ENCODE results near the gene DDX49.

DNA sequence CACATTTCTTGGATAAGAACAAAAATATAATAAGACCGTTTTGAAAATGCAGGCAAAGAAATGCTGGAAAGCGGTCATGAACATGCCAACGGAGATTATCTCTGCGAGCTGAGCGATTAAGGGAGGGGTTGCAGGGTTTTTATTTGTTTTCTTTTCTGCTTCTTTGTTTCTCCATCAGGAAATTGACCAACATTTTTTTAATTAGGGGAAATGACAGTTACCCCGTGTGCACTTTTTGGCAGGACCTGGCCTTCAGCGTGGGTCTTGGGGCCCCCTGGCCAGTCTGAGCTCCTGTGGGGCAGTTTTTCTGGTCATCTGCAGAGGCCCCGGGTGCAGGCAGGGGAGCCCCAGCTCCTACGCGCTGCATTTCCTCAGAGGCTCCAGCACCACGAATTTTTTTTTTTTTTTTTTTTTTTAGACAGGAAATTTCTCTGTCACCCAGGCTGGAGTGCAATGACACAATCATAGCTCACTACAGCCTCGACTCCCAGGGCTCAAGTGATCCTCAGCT, 52.8 kb downstream of the DDX49 start:
- TF ChIP-seq POLR2A (IDR thresholded peaks at IDR 0.05; ENCODE audit: low read depth, low read length), result no peak
- TF ChIP-seq, protein P1, sequence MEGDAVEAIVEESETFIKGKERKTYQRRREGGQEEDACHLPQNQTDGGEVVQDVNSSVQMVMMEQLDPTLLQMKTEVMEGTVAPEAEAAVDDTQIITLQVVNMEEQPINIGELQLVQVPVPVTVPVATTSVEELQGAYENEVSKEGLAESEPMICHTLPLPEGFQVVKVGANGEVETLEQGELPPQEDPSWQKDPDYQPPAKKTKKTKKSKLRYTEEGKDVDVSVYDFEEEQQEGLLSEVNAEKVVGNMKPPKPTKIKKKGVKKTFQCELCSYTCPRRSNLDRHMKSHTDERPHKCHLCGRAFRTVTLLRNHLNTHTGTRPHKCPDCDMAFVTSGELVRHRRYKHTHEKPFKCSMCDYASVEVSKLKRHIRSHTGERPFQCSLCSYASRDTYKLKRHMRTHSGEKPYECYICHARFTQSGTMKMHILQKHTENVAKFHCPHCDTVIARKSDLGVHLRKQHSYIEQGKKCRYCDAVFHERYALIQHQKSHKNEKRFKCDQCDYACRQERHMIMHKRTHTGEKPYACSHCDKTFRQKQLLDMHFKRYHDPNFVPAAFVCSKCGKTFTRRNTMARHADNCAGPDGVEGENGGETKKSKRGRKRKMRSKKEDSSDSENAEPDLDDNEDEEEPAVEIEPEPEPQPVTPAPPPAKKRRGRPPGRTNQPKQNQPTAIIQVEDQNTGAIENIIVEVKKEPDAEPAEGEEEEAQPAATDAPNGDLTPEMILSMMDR (conservative IDR thresholded peaks at IDR 0.05; ENCODE audit: low read depth, low read length), result no peak
- TF ChIP-seq SMC3 (IDR thresholded peaks at IDR 0.05; ENCODE audit: low read depth, low read length), result no peak
- no peak for TF ChIP-seq RAD21 (IDR thresholded peaks at IDR 0.05; ENCODE audit: low read length)
- no peak for TF ChIP-seq CHD1 (IDR thresholded peaks at IDR 0.05; ENCODE audit: low read depth, low read length)
- no peak for TF ChIP-seq BHLHE40 (IDR thresholded peaks at IDR 0.05; ENCODE audit: low read depth, low read length)
- TF ChIP-seq, protein P2, sequence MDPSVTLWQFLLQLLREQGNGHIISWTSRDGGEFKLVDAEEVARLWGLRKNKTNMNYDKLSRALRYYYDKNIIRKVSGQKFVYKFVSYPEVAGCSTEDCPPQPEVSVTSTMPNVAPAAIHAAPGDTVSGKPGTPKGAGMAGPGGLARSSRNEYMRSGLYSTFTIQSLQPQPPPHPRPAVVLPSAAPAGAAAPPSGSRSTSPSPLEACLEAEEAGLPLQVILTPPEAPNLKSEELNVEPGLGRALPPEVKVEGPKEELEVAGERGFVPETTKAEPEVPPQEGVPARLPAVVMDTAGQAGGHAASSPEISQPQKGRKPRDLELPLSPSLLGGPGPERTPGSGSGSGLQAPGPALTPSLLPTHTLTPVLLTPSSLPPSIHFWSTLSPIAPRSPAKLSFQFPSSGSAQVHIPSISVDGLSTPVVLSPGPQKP (IDR thresholded peaks at IDR 0.05; ENCODE audit: borderline replicate concordance, low read depth, low read length), result no peak
- TF ChIP-seq MAFK (IDR thresholded peaks at IDR 0.05; ENCODE audit: low read depth, low read length), result no peak
- TF ChIP-seq, protein P3, sequence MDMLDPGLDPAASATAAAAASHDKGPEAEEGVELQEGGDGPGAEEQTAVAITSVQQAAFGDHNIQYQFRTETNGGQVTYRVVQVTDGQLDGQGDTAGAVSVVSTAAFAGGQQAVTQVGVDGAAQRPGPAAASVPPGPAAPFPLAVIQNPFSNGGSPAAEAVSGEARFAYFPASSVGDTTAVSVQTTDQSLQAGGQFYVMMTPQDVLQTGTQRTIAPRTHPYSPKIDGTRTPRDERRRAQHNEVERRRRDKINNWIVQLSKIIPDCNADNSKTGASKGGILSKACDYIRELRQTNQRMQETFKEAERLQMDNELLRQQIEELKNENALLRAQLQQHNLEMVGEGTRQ (IDR thresholded peaks at IDR 0.05; ENCODE audit: low read depth, low read length), result no peak
- TF ChIP-seq CEBPB (IDR thresholded peaks at IDR 0.05; ENCODE audit: low read depth, low read length), result no peak
- TF ChIP-seq MXI1 (IDR thresholded peaks at IDR 0.05; ENCODE audit: borderline replicate concordance, low read depth, low read length), result no peak
- no peak for TF ChIP-seq NFE2L2 (IDR thresholded peaks at IDR 0.05; ENCODE audit: low read depth, low read length)
- TF ChIP-seq FOS (IDR thresholded peaks at IDR 0.05; ENCODE audit: low read depth, low read length), result no peak
